ENCODE results near the gene KCNJ5.

- TF ChIP-seq POLR2A (IDR thresholded peaks at IDR 0.05) (no peak), CTCF (IDR thresholded peaks at IDR 0.05) (no peak)
These were observed 49.6 kb upstream of the KCNJ5 start for GRCh38 chr11:128841461-128842072.
